Measurements from ENCODE around the gene ZNF574. TPM values are rescaled to one million over a fixed set of nuclear protein-coding genes. Genes with fewer than 3 reads are reported as not detected.

Gene ZNF574
- total and polyA plus RNA-seq, 2 of the 8 experiments (the other 6 are each of a cell fraction or from before 2014, with no cell fraction given) = 27.0 to 38.8 TPM

DNA sequence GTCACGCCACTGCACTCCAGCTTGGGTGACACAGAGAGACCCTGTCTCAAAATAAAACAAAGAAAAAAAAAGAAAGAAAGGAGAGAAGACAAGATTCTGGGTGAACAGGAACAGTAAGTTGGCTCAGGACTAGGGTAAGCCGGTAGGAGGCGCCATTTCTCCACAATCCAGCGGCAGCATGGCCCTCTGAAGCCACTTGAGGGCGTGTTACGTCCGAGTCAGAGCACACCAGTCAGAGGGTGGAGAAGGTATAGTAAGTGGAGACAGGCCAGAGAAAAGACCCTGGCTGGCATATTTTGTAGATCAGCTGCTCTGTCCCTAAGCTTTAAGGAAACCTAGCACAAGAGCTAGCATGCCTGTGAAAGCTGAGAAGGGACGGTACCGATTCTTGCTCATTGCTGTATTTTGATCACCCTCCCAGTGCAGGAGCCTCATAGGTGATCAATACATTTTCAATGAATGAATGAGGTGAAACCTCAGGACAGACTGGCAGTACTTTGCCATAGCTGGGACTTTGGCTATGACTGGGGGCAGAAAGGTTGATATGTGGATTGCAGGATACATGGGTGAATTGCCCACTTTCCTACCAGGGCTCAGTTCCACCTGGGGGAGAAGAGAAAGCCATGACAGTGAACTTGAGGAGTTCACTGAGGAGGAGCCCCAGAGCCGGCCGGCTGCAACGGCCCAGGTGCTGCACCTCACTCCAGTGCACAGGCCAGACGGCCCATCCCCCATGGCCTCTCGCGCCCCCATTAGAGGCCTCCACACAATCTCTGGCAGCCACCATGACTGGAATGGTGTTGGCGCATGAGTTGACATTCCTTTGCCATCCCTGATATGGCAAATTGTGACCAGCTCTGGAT is 32.8 kb downstream of the ZNF574 start (continued):
- TF ChIP-seq CHD7 (IDR thresholded peaks at IDR 0.05; ENCODE audit: insufficient replicate concordance, low read length) = no peak
